ENCODE data around the gene FBXO33.

DNA sequence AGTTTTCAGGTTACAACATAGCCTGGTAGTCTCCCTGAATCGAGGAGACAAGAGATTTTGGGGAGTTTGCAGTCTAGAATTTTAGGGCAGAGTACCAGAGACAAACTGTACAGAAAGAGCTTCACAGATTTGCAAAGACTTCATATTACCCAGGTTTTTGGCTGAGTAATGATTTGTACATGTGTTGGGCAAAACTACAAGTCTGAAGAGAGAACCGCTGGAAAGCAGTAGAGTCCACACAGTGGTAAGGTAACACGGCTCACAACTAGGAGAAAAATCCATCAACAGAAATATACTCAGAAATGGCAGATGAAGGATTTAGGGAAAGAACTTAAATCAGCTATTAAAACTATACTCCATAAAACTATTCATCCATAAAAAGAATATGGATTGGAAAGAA, 25.7 kb downstream of the FBXO33 start:
- TF ChIP-seq CTCF (conservative IDR thresholded peaks at IDR 0.05; ENCODE audit: low read depth, low read length) (no peak), EZH2 (IDR thresholded peaks at IDR 0.05; ENCODE audit: borderline replicate concordance, low read depth, low read length, poor library complexity, severe bottlenecking) (no peak)
